ENCODE results near the gene CDK5.
"Not testable (repeated sequence)": the region's sequence is repeated elsewhere in the genome, so short reads cannot be mapped to it uniquely, and the experiment has no call there.

The CDK5 gene

GRCh38 chr7:151032936-151033863 is 24.5 kb downstream of the CDK5 start:
- DNase-seq (ENCODE audit: low read depth, low spot score): no peak
- no peaks in the 10 kb centered on the region for H3K9me3 ChIP-seq (ENCODE audit: low read depth, low read length)
- no peak overlapping the region for H3K9ac ChIP-seq (ENCODE audit: insufficient read length)
- TF ChIP-seq POLR2AphosphoS5 (IDR thresholded peaks at IDR 0.05; ENCODE audit: borderline replicate concordance, low read depth, low read length) (no peak), EZH2 (IDR thresholded peaks at IDR 0.05) (no peak), FOXP2 (optimal IDR thresholded peaks at IDR 0.05; ENCODE audit: control extremely low read depth, extremely low read length, insufficient read depth) (no peak)
- no peak overlapping the region for H3K27ac ChIP-seq
- H3K36me3 ChIP-seq (ENCODE audit: insufficient read depth, low read length): peaks cover 11% of the 10 kb centered on the region; the same call in 1 of the 2 replicates
- H3K4me3 ChIP-seq: no peak overlapping the region

GRCh38 chr7:151031011-151031410 is 26.7 kb downstream of the CDK5 start:
- no peak overlapping the region for H3K4me3 ChIP-seq
- H3K27ac ChIP-seq: no peak overlapping the region
- no peak for DNase-seq (ENCODE audit: low read depth, low spot score)
- peaks cover 11% of the 10 kb centered on the region; the same call in 1 of the 2 replicates for H3K36me3 ChIP-seq (ENCODE audit: insufficient read depth, low read length)
- no peak overlapping the region for H3K9ac ChIP-seq (ENCODE audit: insufficient read length)
- TF ChIP-seq EZH2 (IDR thresholded peaks at IDR 0.05) (no peak), POLR2AphosphoS5 (IDR thresholded peaks at IDR 0.05; ENCODE audit: borderline replicate concordance, low read depth, low read length) (no peak), FOXP2 (optimal IDR thresholded peaks at IDR 0.05; ENCODE audit: control extremely low read depth, extremely low read length, insufficient read depth) (no peak)
- no peaks in the 10 kb centered on the region for H3K9me3 ChIP-seq (ENCODE audit: low read depth, low read length)

- Histone ChIP-seq H3K36me3 (ENCODE audit: insufficient read depth, low read length) (no peaks in the 10 kb centered on the region; the same call in 1 of the 2 replicates), H3K27ac (no peak overlapping the region; the same call in 1 of the 2 replicates), H3K9ac (ENCODE audit: insufficient read length) (peak overlapping the region; percentile 93), H3K4me3 (peak overlapping the region; percentile 90), H3K9me3 (ENCODE audit: low read depth, low read length) (no peaks in the 10 kb centered on the region)
- no peak for DNase-seq (ENCODE audit: low read depth, low spot score)
- TF ChIP-seq EZH2 (IDR thresholded peaks at IDR 0.05) (no peak), POLR2AphosphoS5 (IDR thresholded peaks at IDR 0.05; ENCODE audit: borderline replicate concordance, low read depth, low read length) (no peak), FOXP2 (optimal IDR thresholded peaks at IDR 0.05; ENCODE audit: control extremely low read depth, extremely low read length, insufficient read depth) (no peak)
Observed at GRCh38 chr7:151028948-151029501, 28.7 kb downstream of the CDK5 start.

- Histone ChIP-seq H3K9me3 (ENCODE audit: low read depth, low read length) (no peaks in the 10 kb centered on the region), H3K27ac (no peak within 1 kb of the TSS; the same call in 1 of the 2 replicates), H3K4me3 (peak within 1 kb of the TSS; percentile 90), H3K9ac (ENCODE audit: insufficient read length) (peak within 1 kb of the TSS; percentile 93), H3K36me3 (ENCODE audit: insufficient read depth, low read length) (no peaks in the 10 kb centered on the region)
- DNase-seq (ENCODE audit: low read depth, low spot score): peak; percentile 98
- TF ChIP-seq EZH2 (IDR thresholded peaks at IDR 0.05) (no peak), POLR2AphosphoS5 (IDR thresholded peaks at IDR 0.05; ENCODE audit: borderline replicate concordance, low read depth, low read length) (peak; percentile 85)
Observed at GRCh38 chr7:151028131-151028947, 29.4 kb downstream of the CDK5 start, which contains the start of gene ABCB8. Gene ABCB8 (plus strand): TSS chr7:151028450. CDS start chr7:151028516, 66 bp downstream.

GRCh38 chr7:151027728-151028130 is 30.0 kb downstream of the CDK5 start:
- not testable (repeated sequence) for H3K36me3 ChIP-seq (ENCODE audit: insufficient read depth, low read length); H3K9me3 ChIP-seq (ENCODE audit: low read depth, low read length); DNase-seq (ENCODE audit: low read depth, low spot score); H3K27ac ChIP-seq; H3K9ac ChIP-seq (ENCODE audit: insufficient read length)
- H3K4me3 ChIP-seq: peak overlapping the region; percentile 90

- H3K9me3 ChIP-seq (ENCODE audit: low read depth, low read length); H3K36me3 ChIP-seq (ENCODE audit: insufficient read depth, low read length); DNase-seq (ENCODE audit: low read depth, low spot score); H3K9ac ChIP-seq (ENCODE audit: insufficient read length); H3K27ac ChIP-seq: not testable (repeated sequence)
- peak overlapping the region; percentile 90 for H3K4me3 ChIP-seq
Observed at GRCh38 chr7:151026771-151027727, 30.6 kb downstream of the CDK5 start.

GRCh38 chr7:151025924-151026671 is 31.6 kb downstream of the CDK5 start:
- no peaks in the 10 kb centered on the region for H3K9me3 ChIP-seq (ENCODE audit: low read depth, low read length)
- H3K36me3 ChIP-seq (ENCODE audit: insufficient read depth, low read length): no peaks in the 10 kb centered on the region
- TF ChIP-seq POLR2AphosphoS5 (IDR thresholded peaks at IDR 0.05; ENCODE audit: borderline replicate concordance, low read depth, low read length) (no peak), EZH2 (IDR thresholded peaks at IDR 0.05) (no peak), FOXP2 (optimal IDR thresholded peaks at IDR 0.05; ENCODE audit: control extremely low read depth, extremely low read length, insufficient read depth) (no peak)
- H3K9ac ChIP-seq (ENCODE audit: insufficient read length): no peak overlapping the region
- DNase-seq (ENCODE audit: low read depth, low spot score): no peak
- H3K4me3 ChIP-seq: no peak overlapping the region
- no peak overlapping the region for H3K27ac ChIP-seq

All from SK-N-MC (cell line).